Activated T-helper 1 cell treated with Interleukin-2 at 50 U/mL for 16 hours (primary cell): ENCODE results near the gene SERAC1.
A peak's percentile ranks its signal among the peaks of the same experiment; 100 is the strongest.
"Not testable (repeated sequence)": the region's sequence is repeated elsewhere in the genome, so short reads cannot be mapped to it uniquely, and the experiment has no call there.

Source experiments
- DNase-seq: peaks from one replicate; pipeline ENCODE4 v3.0.0-alpha.2; 2020; ENCODE audit warnings: low read depth

The SERAC1 gene

GRCh38 chr6:158168040-158168289 is at the start of gene SERAC1:
Gene SERAC1 (minus strand): TSS chr6:158168262. CDS start chr6:158158363, 9,899 bp downstream.
- DNase-seq = no peak

DNA sequence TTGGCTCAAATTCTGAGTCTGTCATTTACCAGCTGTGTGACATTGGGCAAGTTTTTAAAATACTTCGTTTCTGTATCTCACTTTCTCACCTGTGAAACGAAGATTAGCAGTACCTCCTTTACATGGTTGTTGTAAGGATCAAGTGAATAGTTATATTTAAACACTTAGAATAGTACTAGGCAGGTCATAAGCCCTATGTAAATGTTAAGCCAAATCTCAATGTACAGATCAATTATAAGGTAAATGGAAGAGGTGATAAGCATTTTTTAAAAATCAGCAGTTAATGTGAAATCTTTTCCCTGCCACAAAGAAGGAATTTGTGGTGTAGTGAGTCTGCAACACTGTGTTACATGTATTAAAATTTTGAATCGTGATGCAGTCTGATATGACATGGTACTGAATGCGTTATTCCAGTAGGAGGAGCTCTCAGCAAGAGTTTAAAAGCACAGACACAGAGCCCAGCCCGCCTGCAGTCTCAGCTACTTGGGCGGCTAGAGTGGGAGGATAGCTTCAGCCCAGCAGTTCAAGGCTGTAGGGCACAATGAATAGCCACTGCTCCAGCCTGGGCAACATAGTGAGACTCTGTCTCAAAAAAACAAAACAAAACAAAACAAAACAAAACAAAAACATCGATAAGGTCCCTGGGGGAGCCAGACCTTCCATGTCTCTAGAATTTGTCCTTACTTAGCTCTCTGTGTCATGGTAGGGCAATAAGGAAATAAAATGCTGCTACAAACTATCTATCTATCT is 46.0 kb upstream of the SERAC1 start:
- DNase-seq = peak; percentile 11

- DNase-seq = no peak
These were observed 43.4 kb upstream of the SERAC1 start for GRCh38 chr6:158211273-158212055.

- not testable (repeated sequence) for DNase-seq
These were observed 41.7 kb upstream of the SERAC1 start for GRCh38 chr6:158209582-158210333.

- DNase-seq = not testable (repeated sequence)
These were observed 40.4 kb upstream of the SERAC1 start for GRCh38 chr6:158208226-158209030.

- no peak for DNase-seq
These were observed 39.3 kb upstream of the SERAC1 start for GRCh38 chr6:158207422-158207788.

GRCh38 chr6:158206740-158207421 is 38.8 kb upstream of the SERAC1 start:
- no peak for DNase-seq

DNA sequence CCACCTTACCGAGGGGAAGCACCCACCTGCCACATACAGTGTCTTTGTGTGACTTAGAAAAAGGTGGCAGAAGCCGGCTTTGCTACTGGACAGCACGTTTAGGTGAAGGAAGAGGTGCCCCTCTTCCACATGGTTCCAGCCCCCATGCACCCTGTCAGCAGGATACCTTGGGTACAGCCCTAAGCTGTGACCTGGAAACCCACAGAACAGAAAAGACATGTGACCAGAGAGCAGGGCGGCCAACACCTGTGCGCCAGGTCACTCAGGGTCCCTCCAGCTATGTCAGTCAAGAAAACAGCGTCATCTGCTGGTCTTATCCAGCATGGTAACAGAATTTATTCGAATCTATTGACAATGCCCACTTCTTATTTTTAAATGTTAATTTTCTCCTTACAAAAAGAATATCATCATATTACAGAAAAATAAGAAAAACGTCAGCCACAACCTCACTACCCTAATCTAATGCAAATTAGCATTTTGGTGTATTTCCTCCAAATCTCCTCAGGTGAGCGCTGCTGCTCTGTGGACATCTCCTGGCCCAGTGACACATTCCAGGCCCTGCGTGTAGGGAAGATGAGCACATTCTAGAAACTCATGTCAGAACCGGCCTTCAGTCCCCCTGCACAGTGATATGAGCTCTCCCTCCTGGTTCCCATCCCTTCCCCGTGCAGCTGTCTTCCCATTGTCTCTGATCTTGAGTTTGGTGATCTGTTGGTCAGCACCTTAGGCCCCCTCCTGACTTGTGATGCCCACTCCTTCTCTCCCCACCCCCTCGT is 37.3 kb upstream of the SERAC1 start:
- DNase-seq = no peak

GRCh38 chr6:158198461-158198860 is 30.4 kb upstream of the SERAC1 start:
- DNase-seq = no peak

DNA sequence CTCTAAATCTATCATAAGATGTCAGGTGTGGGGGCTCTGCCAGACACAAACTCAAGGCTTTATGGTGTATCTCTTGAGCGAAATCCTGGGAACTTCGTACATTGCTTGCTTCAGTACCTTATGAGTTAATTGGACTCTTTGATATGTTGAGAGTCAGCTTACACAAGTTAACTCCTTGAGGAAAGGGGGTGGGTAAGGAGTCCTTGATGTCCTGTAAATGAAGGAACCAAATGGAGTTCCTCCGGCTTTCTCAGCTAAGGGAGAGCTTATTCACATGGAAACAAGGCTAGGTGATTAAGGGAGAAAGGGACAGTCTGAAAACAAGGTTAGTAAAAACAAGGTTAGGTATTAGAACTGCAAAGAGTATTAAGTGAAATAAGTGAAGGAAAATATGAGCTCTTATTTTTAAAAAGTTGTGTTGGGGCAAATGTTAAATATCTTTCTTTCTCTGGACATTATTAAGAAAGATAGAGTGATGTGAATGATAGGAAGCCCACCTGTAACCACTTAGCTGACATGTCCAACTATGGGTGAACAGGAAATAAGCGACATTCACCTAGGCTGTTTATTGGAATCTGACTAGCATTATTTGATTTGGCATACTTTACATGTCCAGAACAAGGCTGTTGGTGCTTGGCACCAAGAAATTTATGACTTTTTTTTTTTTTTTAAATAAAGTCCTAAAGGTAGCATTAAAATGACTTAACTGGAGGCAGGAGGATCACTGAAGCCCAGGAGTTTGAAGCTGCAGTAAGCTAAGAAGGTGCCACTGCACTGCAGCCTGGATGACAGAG is 26.6 kb upstream of the SERAC1 start:
- DNase-seq = no peak

DNA sequence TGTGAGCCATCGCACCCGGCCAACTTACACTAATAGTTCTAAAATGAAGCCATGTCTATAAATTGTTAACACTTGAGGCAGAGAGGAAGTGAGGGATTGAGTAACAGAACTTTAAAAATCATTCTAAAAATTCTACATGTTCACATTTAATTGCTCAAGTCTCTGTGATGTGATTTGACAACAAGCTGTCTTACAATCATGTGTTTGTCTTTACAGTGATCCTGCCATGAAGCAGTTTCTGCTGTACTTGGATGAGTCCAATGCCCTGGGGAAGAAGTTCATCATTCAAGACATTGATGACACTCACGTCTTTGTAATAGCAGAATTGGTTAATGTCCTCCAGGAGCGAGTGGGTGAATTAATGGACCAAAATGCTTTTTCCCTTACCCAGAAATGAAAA is 23.7 kb upstream of the SERAC1 start:
- no peak for DNase-seq

GRCh38 chr6:158191032-158191431 is 23.0 kb upstream of the SERAC1 start:
- DNase-seq = no peak

DNA sequence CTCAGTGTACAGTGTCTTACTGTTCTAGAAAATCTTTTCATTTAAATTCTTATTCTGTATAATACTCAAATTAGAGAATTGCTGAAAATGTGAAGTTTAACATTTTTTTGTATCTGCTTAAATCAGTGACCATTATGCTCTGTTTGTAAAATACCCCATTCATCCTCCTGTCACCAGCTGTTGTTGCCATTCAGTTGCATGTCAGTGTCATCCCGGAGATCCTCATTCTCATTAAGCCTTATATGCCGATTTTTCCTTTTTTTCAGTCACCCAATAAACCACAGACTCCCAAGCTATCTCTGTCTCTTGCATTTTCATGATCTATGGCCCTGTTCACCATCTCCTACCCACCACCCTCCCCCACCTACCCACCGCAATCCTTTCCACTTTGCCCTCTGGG is 20.5 kb upstream of the SERAC1 start:
- no peak for DNase-seq

DNA sequence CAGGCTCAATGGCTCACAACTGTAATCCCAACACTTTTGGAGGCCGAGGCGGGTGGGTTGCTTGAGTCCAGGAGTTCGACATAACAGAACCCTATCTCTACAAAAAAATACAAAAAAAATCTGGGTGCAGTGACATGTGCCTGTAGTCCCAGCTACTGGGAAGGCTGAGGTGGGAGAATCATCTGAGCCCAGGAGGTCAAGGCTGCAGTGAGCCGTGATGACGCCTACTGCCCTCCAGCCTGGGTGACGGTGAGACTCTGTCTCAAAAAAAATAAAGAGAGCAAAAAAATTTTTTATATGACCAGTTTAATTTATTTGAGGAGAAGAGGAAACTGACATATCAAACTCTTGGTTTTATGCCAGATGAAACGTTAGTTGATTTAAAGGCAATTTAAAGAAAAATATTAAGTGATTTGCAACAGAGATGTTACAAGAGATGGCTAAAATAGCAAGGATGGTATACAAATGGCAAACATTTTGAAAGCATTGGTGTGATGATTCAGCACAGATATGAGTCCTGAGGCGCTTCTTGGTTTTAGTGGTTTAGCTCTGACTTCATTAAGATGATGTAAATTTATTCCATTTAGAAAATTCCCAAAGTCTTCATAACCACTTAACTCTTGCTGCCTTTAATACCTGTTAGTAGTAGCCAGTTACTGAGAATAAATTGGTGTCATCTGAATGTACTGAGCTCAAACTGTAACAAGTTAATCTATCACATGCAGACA is 17.8 kb upstream of the SERAC1 start:
- DNase-seq = no peak

GRCh38 chr6:158184608-158185007 is 16.5 kb upstream of the SERAC1 start:
- DNase-seq = no peak

- DNase-seq = not testable (repeated sequence)
These were observed 15.3 kb upstream of the SERAC1 start for GRCh38 chr6:158183174-158183972.

DNA sequence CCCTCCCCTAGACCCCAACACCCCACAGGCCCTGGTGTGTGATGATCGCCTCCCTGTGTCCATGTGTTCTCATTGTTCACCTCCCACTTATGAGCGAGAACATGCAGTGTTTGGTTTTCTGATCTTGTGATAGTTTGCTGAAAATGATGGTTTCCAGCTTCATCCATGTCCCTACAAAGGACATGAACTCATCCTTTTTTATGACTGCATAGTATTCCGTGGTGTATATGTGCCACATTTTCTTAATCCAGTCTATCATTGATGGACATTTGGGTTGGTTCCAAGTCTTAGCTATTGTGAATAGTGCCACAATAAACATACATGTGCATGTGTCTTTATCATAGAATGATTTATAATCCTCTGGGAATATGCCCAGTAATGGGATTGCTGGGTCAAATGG is 9.7 kb upstream of the SERAC1 start:
- DNase-seq = not testable (repeated sequence)

DNA sequence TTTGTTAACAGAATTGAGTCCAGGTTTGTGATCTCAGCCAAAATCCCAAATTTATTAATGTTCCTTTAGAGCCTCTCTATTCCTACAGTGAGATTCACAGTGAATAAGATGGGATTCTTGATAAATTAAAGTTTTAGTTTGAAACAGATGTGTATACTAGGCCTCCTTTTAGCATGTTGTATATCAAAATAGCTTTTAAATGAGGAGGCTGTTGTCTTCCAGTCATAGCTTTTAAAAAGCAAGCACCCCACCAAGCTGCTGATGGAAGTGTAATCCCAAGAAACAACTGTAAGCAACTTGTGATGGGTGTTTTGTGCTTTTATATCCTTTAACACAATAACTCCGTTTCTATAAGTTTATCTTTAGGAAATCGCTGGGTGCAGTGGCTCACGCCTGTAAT is 7.0 kb upstream of the SERAC1 start:
- DNase-seq = no peak
